OCI-LY3 (cell line): ENCODE results near the gene NME5.
"Not testable (repeated sequence)": the region's sequence is repeated elsewhere in the genome, so short reads cannot be mapped to it uniquely, and the experiment has no call there.

ENCODE experiments used
- H2AFZ ChIP-seq: fragments of 200-600, 300-600 bp; shearing (Covaris generic); 2 replicates; pipeline ENCODE4 v1.6.0; 2014; ENCODE audit warnings: antibody characterized with exemption, low read depth, low read length
- H3K27ac ChIP-seq: fragments of 200-600, 300-600 bp; sonication (generic); 2 replicates; pipeline ENCODE4 v1.5.1; 2014; ENCODE audit warnings: mild to moderate bottlenecking, low read length, moderate library complexity, mixed read lengths
- H3K27me3 ChIP-seq: fragments of 200-600, 300-600 bp; sonication (generic); 2 replicates; pipeline ENCODE4 v1.6.1; 2014; ENCODE audit warnings: low read depth, low read length, mixed read lengths
- H3K36me3 ChIP-seq: fragments of 200-600, 300-600 bp; sonication (generic); replicated peaks from 2 replicates; pipeline ENCODE3; 2014; ENCODE audit warnings: low read depth, low read length, mixed read lengths
- H3K4me1 ChIP-seq: fragments of 300-600, 200-600 bp; sonication (generic); 2 replicates; pipeline ENCODE4 v1.6.1; 2014; ENCODE audit warnings: low read length, mixed read lengths
- H3K4me2 ChIP-seq: fragments of 200-600, 300-600 bp; sonication (generic); 2 replicates; pipeline ENCODE4 v1.6.1; 2014; ENCODE audit warnings: low read length, mixed read lengths
- H3K4me3 ChIP-seq: fragments of 300-600, 200-600 bp; sonication (generic); 2 replicates; pipeline ENCODE4 v1.5.1; 2014; ENCODE audit warnings: antibody characterized with exemption, mild to moderate bottlenecking, low read length, moderate library complexity
- H3K79me2 ChIP-seq: fragments of 300-600, 200-600 bp; shearing (Covaris generic); 2 replicates; pipeline ENCODE4 v1.6.1; 2014; ENCODE audit warnings: mild to moderate bottlenecking, low read length, mixed read lengths
- H3K9ac ChIP-seq: fragments of 300-600, 200-600 bp; shearing (Covaris generic); 2 replicates; pipeline ENCODE4 v1.6.0; 2014; ENCODE audit warnings: mild to moderate bottlenecking, low read length, moderate library complexity
- H3K9me3 ChIP-seq: fragments of 200-600, 300-600 bp; shearing (Covaris generic); 2 replicates; pipeline ENCODE4 v1.6.1; 2014; ENCODE audit warnings: low read length, mixed read lengths; ENCODE audit not compliant: insufficient read depth
- H4K20me1 ChIP-seq: fragments of 200-600, 300-600 bp; sonication (generic); 2 replicates; pipeline ENCODE4 v1.6.1; 2016; ENCODE audit warnings: low read length, mixed read lengths; ENCODE audit not compliant: insufficient read depth
- CTCF ChIP-seq: fragments of 200-600, 300-600 bp; sonication (generic); IDR thresholded peaks from 2 replicates; pipeline ENCODE4 v1.5.1; 2014; ENCODE audit warnings: antibody characterized with exemption, low read length, low read depth
- EZH2phosphoT487 ChIP-seq: fragments of 200-600 bp; shearing (Covaris generic); IDR thresholded peaks from 2 replicates; pipeline ENCODE4 v1.6.1; 2018; ENCODE audit warnings: antibody characterized with exemption, mixed run types, low read depth

Gene NME5

GRCh38 chr5:138160706-138161105 lies 21.5 kb upstream of the NME5 start:
- Histone ChIP-seq H2AFZ (no peak overlapping the region), H3K79me2 (no peaks in the 10 kb centered on the region), H3K9me3 (no peaks in the 10 kb centered on the region), H4K20me1 (no peaks in the 10 kb centered on the region), H3K9ac (no peak overlapping the region), H3K36me3 (peaks cover 35% of the 10 kb centered on the region), H3K4me2 (no peak overlapping the region), H3K27me3 (no peaks in the 10 kb centered on the region), H3K4me3 (no peak overlapping the region), H3K4me1 (no peaks in the 10 kb centered on the region), H3K27ac (no peak overlapping the region)
- TF ChIP-seq CTCF (no peak), EZH2phosphoT487 (no peak)

GRCh38 chr5:138159666-138160065 lies 20.4 kb upstream of the NME5 start:
- Histone ChIP-seq H3K36me3 (peaks cover 31% of the 10 kb centered on the region), H3K27me3 (no peaks in the 10 kb centered on the region), H3K79me2 (no peaks in the 10 kb centered on the region), H3K4me1 (no peaks in the 10 kb centered on the region), H3K9ac (no peak overlapping the region), H3K27ac (no peak overlapping the region), H4K20me1 (no peaks in the 10 kb centered on the region), H3K4me3 (no peak overlapping the region), H2AFZ (no peak overlapping the region), H3K4me2 (no peak overlapping the region), H3K9me3 (no peaks in the 10 kb centered on the region)
- no peak for TF ChIP-seq CTCF
- TF ChIP-seq EZH2phosphoT487 = no peak

- no peaks in the 10 kb centered on the region for H3K4me1 ChIP-seq
- TF ChIP-seq EZH2phosphoT487 (no peak), CTCF (no peak)
- no peak overlapping the region for H3K4me3 ChIP-seq
- H3K4me2 ChIP-seq = no peak overlapping the region
- H3K27ac ChIP-seq = no peak overlapping the region
- H3K9ac ChIP-seq = no peak overlapping the region
- H3K36me3 ChIP-seq = peaks cover 20% of the 10 kb centered on the region
- H4K20me1 ChIP-seq = no peaks in the 10 kb centered on the region
- H3K27me3 ChIP-seq = no peaks in the 10 kb centered on the region
- H3K9me3 ChIP-seq = no peaks in the 10 kb centered on the region
- H3K79me2 ChIP-seq = no peaks in the 10 kb centered on the region
- no peak overlapping the region for H2AFZ ChIP-seq
Observed at GRCh38 chr5:138157626-138158025, 18.4 kb upstream of the NME5 start.

GRCh38 chr5:138155977-138156376 lies 16.7 kb upstream of the NME5 start:
- not testable (repeated sequence) for H3K79me2 ChIP-seq

GRCh38 chr5:138149530-138149929 lies 10.3 kb upstream of the NME5 start:
- H3K9me3 ChIP-seq = no peaks in the 10 kb centered on the region
- no peak for TF ChIP-seq EZH2phosphoT487
- no peak for TF ChIP-seq CTCF
- no peak overlapping the region for H2AFZ ChIP-seq
- no peaks in the 10 kb centered on the region for H4K20me1 ChIP-seq
- no peaks in the 10 kb centered on the region for H3K79me2 ChIP-seq
- no peaks in the 10 kb centered on the region for H3K4me1 ChIP-seq
- no peaks in the 10 kb centered on the region for H3K36me3 ChIP-seq
- no peak overlapping the region for H3K4me2 ChIP-seq
- H3K27me3 ChIP-seq = no peaks in the 10 kb centered on the region
- H3K27ac ChIP-seq = no peak overlapping the region
- H3K4me3 ChIP-seq = no peak overlapping the region
- no peak overlapping the region for H3K9ac ChIP-seq

More at GRCh38 chr5:138155977-138156376, 16.7 kb upstream of the NME5 start:
- not testable (repeated sequence) for H3K4me2 ChIP-seq, H3K27me3 ChIP-seq, H2AFZ ChIP-seq, H3K4me1 ChIP-seq, H4K20me1 ChIP-seq, H3K9me3 ChIP-seq, H3K9ac ChIP-seq, H3K27ac ChIP-seq, H3K4me3 ChIP-seq
- H3K36me3 ChIP-seq = peaks cover 16% of the 10 kb centered on the region
